ENCODE results near the gene ASPN.

ASPN gene

GRCh38 chr9:92467511-92467910, 14.8 kb downstream of the ASPN start:
- Histone ChIP-seq H3K27me3 (replicated peaks) (no peaks in the 10 kb centered on the region), H3K27ac (no peak overlapping the region), H3K36me3 (replicated peaks) (no peaks in the 10 kb centered on the region), H3K4me3 (ENCODE audit: low read depth, low read length) (no peak overlapping the region)
- TF ChIP-seq CTCF (IDR thresholded peaks at IDR 0.05; ENCODE audit: low read depth, low read length, missing control alignments): no peak
- DNase-seq: no peak
- in situ Hi-C loops (cut with HindIII; ENCODE audit: low pct_ligation_motif_present, low sequenced_read_pairs): no loop called here

- no peak overlapping the region for H3K4me3 ChIP-seq (ENCODE audit: low read depth, low read length)
- TF ChIP-seq CTCF (IDR thresholded peaks at IDR 0.05; ENCODE audit: low read depth, low read length, missing control alignments): no peak
- in situ Hi-C loops (cut with HindIII; ENCODE audit: low pct_ligation_motif_present, low sequenced_read_pairs): no loop called here
- no peak for DNase-seq
- no peaks in the 10 kb centered on the region for H3K36me3 ChIP-seq (replicated peaks)
- no peak overlapping the region for H3K27ac ChIP-seq
- H3K27me3 ChIP-seq (replicated peaks): no peaks in the 10 kb centered on the region
These were observed 15.3 kb downstream of the ASPN start for GRCh38 chr9:92467041-92467440.

- H3K4me3 ChIP-seq (ENCODE audit: low read depth, low read length): no peak overlapping the region
- no peak overlapping the region for H3K27ac ChIP-seq
- in situ Hi-C loops (cut with HindIII; ENCODE audit: low pct_ligation_motif_present, low sequenced_read_pairs): no loop called here
- no peaks in the 10 kb centered on the region for H3K36me3 ChIP-seq (replicated peaks)
- TF ChIP-seq CTCF (IDR thresholded peaks at IDR 0.05; ENCODE audit: low read depth, low read length, missing control alignments): no peak
- DNase-seq: peak; percentile 70
- no peaks in the 10 kb centered on the region for H3K27me3 ChIP-seq (replicated peaks)
These were observed 18.3 kb downstream of the ASPN start for GRCh38 chr9:92463984-92464383.

- in situ Hi-C loops (cut with HindIII; ENCODE audit: low pct_ligation_motif_present, low sequenced_read_pairs): no loop called here
- H3K27ac ChIP-seq: no peak overlapping the region
- no peak overlapping the region for H3K4me3 ChIP-seq (ENCODE audit: low read depth, low read length)
- H3K27me3 ChIP-seq (replicated peaks): no peaks in the 10 kb centered on the region
- H3K36me3 ChIP-seq (replicated peaks): no peaks in the 10 kb centered on the region
- no peak for TF ChIP-seq CTCF (IDR thresholded peaks at IDR 0.05; ENCODE audit: low read depth, low read length, missing control alignments)
- no peak for DNase-seq
These were observed 18.9 kb downstream of the ASPN start for GRCh38 chr9:92463387-92463786.

- H3K27me3 ChIP-seq (replicated peaks): no peaks in the 10 kb centered on the region
- DNase-seq: no peak
- no peak for TF ChIP-seq CTCF (IDR thresholded peaks at IDR 0.05; ENCODE audit: low read depth, low read length, missing control alignments)
- in situ Hi-C loops (cut with HindIII; ENCODE audit: low pct_ligation_motif_present, low sequenced_read_pairs): no loop called here
- no peaks in the 10 kb centered on the region for H3K36me3 ChIP-seq (replicated peaks)
- no peak overlapping the region for H3K4me3 ChIP-seq (ENCODE audit: low read depth, low read length)
- no peak overlapping the region for H3K27ac ChIP-seq
These were observed 24.7 kb downstream of the ASPN start for GRCh38 chr9:92457576-92457975.

- no peak overlapping the region for H3K4me3 ChIP-seq (ENCODE audit: low read depth, low read length)
- H3K36me3 ChIP-seq (replicated peaks): no peaks in the 10 kb centered on the region
- H3K27ac ChIP-seq: no peak overlapping the region
- in situ Hi-C loops (cut with HindIII; ENCODE audit: low pct_ligation_motif_present, low sequenced_read_pairs): no loop called here
- no peaks in the 10 kb centered on the region for H3K27me3 ChIP-seq (replicated peaks)
- no peak for DNase-seq
- TF ChIP-seq CTCF (IDR thresholded peaks at IDR 0.05; ENCODE audit: low read depth, low read length, missing control alignments): peak; percentile 53
These were observed 27.1 kb downstream of the ASPN start for GRCh38 chr9:92455217-92455616.
